Endothelial cell of hepatic sinusoid (primary cell): ENCODE data around the gene SPACA6.
"Not testable (repeated sequence)": the region's sequence is repeated elsewhere in the genome, so short reads cannot be mapped to it uniquely, and the experiment has no call there.

Experiments
- in situ Hi-C: cut with HindIII; loops from 2 replicates; pipeline ENCODE4 v1.10.0; 2017; ENCODE audit warnings: low sequenced_read_pairs

Gene SPACA6

GRCh38 chr19:51729781-51730180, 36.7 kb downstream of the SPACA6 start:
- in situ Hi-C loops = no loop called here

GRCh38 chr19:51733742-51734522, 40.8 kb downstream of the SPACA6 start:
- in situ Hi-C loops = no loop called here

GRCh38 chr19:51735759-51736449, 42.8 kb downstream of the SPACA6 start:
- in situ Hi-C loops = no loop called here

- in situ Hi-C loops = no loop called here
These were observed 44.3 kb downstream of the SPACA6 start for GRCh38 chr19:51737389-51737788.

- in situ Hi-C loops = no loop called here
These were observed 44.8 kb downstream of the SPACA6 start for GRCh38 chr19:51737924-51738323.

- in situ Hi-C loops = not testable (repeated sequence)
These were observed 45.4 kb downstream of the SPACA6 start for GRCh38 chr19:51738523-51738922.

GRCh38 chr19:51739466-51740213, 46.5 kb downstream of the SPACA6 start:
- in situ Hi-C loops = no loop called here

- in situ Hi-C loops = no loop called here
These were observed 47.2 kb downstream of the SPACA6 start for GRCh38 chr19:51740356-51740755.

- in situ Hi-C loops = no loop called here
These were observed 49.7 kb downstream of the SPACA6 start for GRCh38 chr19:51742789-51743188.

GRCh38 chr19:51743405-51743804, 50.3 kb downstream of the SPACA6 start:
- in situ Hi-C loops = no loop called here

GRCh38 chr19:51746731-51747130, 53.6 kb downstream of the SPACA6 start:
- in situ Hi-C loops = no loop called here

- in situ Hi-C loops = loop anchor here (5.0 kb wide), 1 partner anchor 53 kb away; no protein-coding TSS in a partner anchor
These were observed 56.8 kb downstream of the SPACA6 start for GRCh38 chr19:51749979-51750378.

GRCh38 chr19:51750400-51751094, 57.4 kb downstream of the SPACA6 start:
- in situ Hi-C loops = loop anchor here (5.0 kb wide), 1 partner anchor 53 kb away; no protein-coding TSS in a partner anchor

GRCh38 chr19:51751655-51752054, 58.5 kb downstream of the SPACA6 start, which contains the start of gene FPR1:
Gene FPR1 (minus strand): TSS chr19:51751878. CDS start chr19:51746994, 4,884 bp downstream.
- in situ Hi-C loops = loop anchor here (5.0 kb wide), 1 partner anchor 54 kb away; no protein-coding TSS in a partner anchor

- in situ Hi-C loops = loop anchor here (5.0 kb wide), 1 partner anchor 57 kb away; no protein-coding TSS in a partner anchor
These were observed 61.0 kb downstream of the SPACA6 start for GRCh38 chr19:51754109-51754508.

- in situ Hi-C loops = loop anchor here (5.0 kb wide), 1 partner anchor 57 kb away; no protein-coding TSS in a partner anchor
These were observed 61.6 kb downstream of the SPACA6 start for GRCh38 chr19:51754770-51755169.
